Neuronal stem cell (in vitro differentiated cells): ENCODE data around the gene CACNG4.

Source experiments
- DNase-seq: peaks from one replicate; pipeline ENCODE4 v3.0.0-alpha.2; 2013; ENCODE audit warnings: low spot score
- H2AFZ ChIP-seq: one replicate; pipeline ENCODE4 v1.6.1; 2013; ENCODE audit warnings: mild to moderate bottlenecking, low read length, inconsistent platforms
- H2AK5ac ChIP-seq: 2 replicates; pipeline ENCODE4 v1.6.1; 2013; ENCODE audit warnings: low read depth, mild to moderate bottlenecking, inconsistent platforms, low read length, moderate library complexity, mixed read lengths
- H2BK120ac ChIP-seq: 2 replicates; pipeline ENCODE4 v1.6.1; 2013; ENCODE audit warnings: low read depth, mild to moderate bottlenecking, inconsistent platforms, low read length, moderate library complexity, mixed read lengths
- H2BK12ac ChIP-seq: one replicate; pipeline ENCODE4 v1.6.1; 2013; ENCODE audit warnings: low read length, inconsistent platforms
- H2BK15ac ChIP-seq: 2 replicates; pipeline ENCODE4 v1.6.1; 2013; ENCODE audit warnings: mild to moderate bottlenecking, low read length, inconsistent platforms, mixed read lengths
- H2BK5ac ChIP-seq: one replicate; pipeline ENCODE4 v1.6.1; 2013; ENCODE audit warnings: inconsistent platforms, mild to moderate bottlenecking, low read length, moderate library complexity
- H3K14ac ChIP-seq: one replicate; pipeline ENCODE4 v1.6.1; 2013; ENCODE audit warnings: low read length, inconsistent platforms
- H3K18ac ChIP-seq: 2 replicates; pipeline ENCODE4 v1.6.1; 2013; ENCODE audit warnings: low read length, inconsistent platforms
- H3K23ac ChIP-seq: 2 replicates; pipeline ENCODE4 v1.6.1; 2013; ENCODE audit warnings: low read depth, mild to moderate bottlenecking, mixed read lengths, low read length, inconsistent platforms; ENCODE audit not compliant: poor library complexity
- H3K27ac ChIP-seq: replicated peaks from 3 replicates; pipeline ENCODE4 v1.5.1; 2013; ENCODE audit warnings: low read length, inconsistent platforms
- H3K27me3 ChIP-seq, 3 experiments: 2 replicates each; pipeline ENCODE4 v1.6.1; 2013; ENCODE audit warnings: low read length in 3 of 3, mild to moderate bottlenecking in 2 of 3, inconsistent platforms in 1 of 3, low read depth in 1 of 3, mixed read lengths in 1 of 3, moderate library complexity in 1 of 3; ENCODE audit not compliant: control insufficient read depth in 3 of 3, insufficient read depth in 3 of 3
- H3K36me3 ChIP-seq, 2 donors: replicated peaks in 1 of 2; 2 replicates each; pipeline ENCODE4 v1.6.1; 2013; ENCODE audit warnings: low read length in 2 of 2; ENCODE audit not compliant: control insufficient read depth in 2 of 2, insufficient read depth in 2 of 2
- H3K4ac ChIP-seq: 2 replicates; pipeline ENCODE4 v1.6.1; 2013; ENCODE audit warnings: inconsistent platforms, mild to moderate bottlenecking, low read length, moderate library complexity
- H3K4me1 ChIP-seq, 2 donors: 1 replicate in 1 of 2; 2 replicates in 1 of 2; pipeline ENCODE4 v1.6.1; 2013; ENCODE audit warnings: low read length in 2 of 2, low read depth in 1 of 2; ENCODE audit not compliant: control insufficient read depth in 2 of 2, insufficient read depth in 1 of 2
- H3K4me2 ChIP-seq: one replicate; pipeline ENCODE4 v1.6.1; 2013; ENCODE audit warnings: mild to moderate bottlenecking, low read length, inconsistent platforms; ENCODE audit not compliant: insufficient read depth, poor library complexity, severe bottlenecking
- H3K4me3 ChIP-seq, 2 donors: 2 replicates each; pipeline ENCODE4 v1.5.1; 2013; ENCODE audit warnings: low read length in 2 of 2, mild to moderate bottlenecking in 2 of 2, inconsistent platforms in 1 of 2, moderate library complexity in 1 of 2
- H3K79me1 ChIP-seq: one replicate; pipeline ENCODE4 v1.6.1; 2013; ENCODE audit warnings: low read depth, mild to moderate bottlenecking, inconsistent platforms, low read length, moderate library complexity
- H3K9ac ChIP-seq: one replicate; pipeline ENCODE4 v1.6.1; 2013; ENCODE audit warnings: mild to moderate bottlenecking, low read depth, low read length, inconsistent platforms; ENCODE audit not compliant: poor library complexity
- H3K9me3 ChIP-seq, 2 donors: replicated peaks in 1 of 2; 2 replicates each; pipeline versions ENCODE3 to v1.6.1; 2013; ENCODE audit warnings: low read length in 2 of 2, mild to moderate bottlenecking in 2 of 2, inconsistent platforms in 1 of 2, low read depth in 1 of 2, mixed read lengths in 1 of 2, moderate library complexity in 1 of 2; ENCODE audit not compliant: control insufficient read depth in 2 of 2, insufficient read depth in 1 of 2
- H4K8ac ChIP-seq: one replicate; pipeline ENCODE4 v1.6.1; 2013; ENCODE audit warnings: low read depth, mild to moderate bottlenecking, inconsistent platforms, low read length, moderate library complexity
- H4K91ac ChIP-seq: one replicate; pipeline ENCODE4 v1.6.1; 2013; ENCODE audit warnings: low read length, low read depth, mild to moderate bottlenecking, inconsistent platforms; ENCODE audit not compliant: poor library complexity
- WGBS, 2 donors: extraction: QIAGEN DNeasy Blood & Tissue Kit; methylation state at CpG; one replicate each; pipeline ENCODE4 v1.1.7; 2013; ENCODE audit warnings: missing lambda C conversion rate in 2 of 2, mixed read lengths in 1 of 2; ENCODE audit not compliant: insufficient read length in 2 of 2, insufficient replicate concordance in 1 of 2; ENCODE audit errors: extremely low coverage in 2 of 2; 5-methylcytosine and 5-hydroxymethylcytosine counted together

Gene CACNG4

DNA sequence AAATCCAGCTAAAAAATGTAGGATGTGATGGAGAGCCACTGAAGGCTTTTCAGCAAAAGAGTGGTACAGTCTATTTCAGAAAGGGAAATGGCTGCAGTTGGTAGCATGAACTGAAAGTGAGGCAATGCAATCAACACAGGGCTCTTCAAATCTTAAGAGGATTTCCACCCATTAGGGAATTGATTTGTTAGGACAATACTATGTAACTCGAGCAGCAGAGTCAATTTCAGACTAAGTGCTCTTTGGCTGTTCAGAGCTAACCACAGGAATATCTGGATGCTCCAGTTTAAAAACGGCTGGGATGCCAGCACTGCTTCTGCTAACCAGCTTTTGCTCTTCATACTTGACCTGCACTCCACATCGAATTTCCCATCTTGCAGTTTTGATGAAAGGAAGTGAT is 104.5 kb downstream of the CACNG4 start:
- Histone ChIP-seq H3K18ac (no peak overlapping the region), H3K4me3 (no peak overlapping the region), H3K27me3 (no peaks in the 10 kb centered on the region), H4K91ac (no peak overlapping the region), H2AK5ac (no peak overlapping the region), H3K36me3 (peaks cover 0 to 9% of the 10 kb centered on the region in 2 donors), H3K23ac (no peak overlapping the region), H3K4me1 (peaks cover 0 to 9% of the 10 kb centered on the region in 2 donors), H2BK120ac (no peak overlapping the region), H4K8ac (no peak overlapping the region), H3K14ac (no peak overlapping the region), H2BK12ac (no peak overlapping the region), H2BK15ac (no peak overlapping the region), H2AFZ (no peak overlapping the region), H3K79me1 (peaks cover 2% of the 10 kb centered on the region), H2BK5ac (no peak overlapping the region), H3K4ac (no peak overlapping the region), H3K9ac (no peak overlapping the region), H3K4me2 (no peak overlapping the region), H3K27ac (no peak overlapping the region), H3K9me3 (peaks cover 2 to 10% of the 10 kb centered on the region in 2 donors)
- DNase-seq = no peak
- WGBS, 2 donors = no CpG with 5 or more reads among the region's 3 CpGs

DNA sequence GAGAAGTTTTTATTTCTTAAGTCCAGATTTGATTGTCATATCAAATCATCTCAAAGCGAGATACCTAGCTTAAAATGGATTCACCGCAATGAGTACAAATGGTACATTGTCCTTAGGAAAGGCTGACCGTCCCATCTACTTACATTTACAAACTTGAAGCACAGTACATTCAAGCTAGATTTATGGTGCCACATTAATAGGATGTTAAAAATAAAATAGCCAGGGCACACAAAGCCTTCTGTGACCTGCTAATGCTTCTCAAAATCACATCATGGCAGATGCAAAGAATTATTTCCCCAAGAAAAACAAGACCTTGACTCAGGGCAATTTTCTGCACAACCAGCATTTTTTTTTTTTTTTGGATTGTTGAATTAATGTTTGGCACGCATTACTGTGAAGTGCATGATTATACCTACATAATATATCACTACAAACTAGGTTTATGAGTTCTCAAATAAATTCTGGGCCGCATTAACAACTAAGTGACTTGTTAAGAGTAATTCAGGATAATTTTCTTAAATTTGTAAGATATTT is 105.2 kb downstream of the CACNG4 start:
- no peak overlapping the region for H2BK120ac ChIP-seq
- no peak overlapping the region for H3K23ac ChIP-seq
- H3K18ac ChIP-seq = no peak overlapping the region
- no peaks in the 10 kb centered on the region for H3K27me3 ChIP-seq
- H2AFZ ChIP-seq = no peak overlapping the region
- peaks cover 2 to 10% of the 10 kb centered on the region in 2 donors for H3K9me3 ChIP-seq
- H3K27ac ChIP-seq = no peak overlapping the region
- H4K8ac ChIP-seq = no peak overlapping the region
- H4K91ac ChIP-seq = no peak overlapping the region
- peaks cover 2% of the 10 kb centered on the region for H3K79me1 ChIP-seq
- H3K14ac ChIP-seq = no peak overlapping the region
- H2AK5ac ChIP-seq = no peak overlapping the region
- no peak overlapping the region for H3K9ac ChIP-seq
- DNase-seq = no peak
- no peak overlapping the region for H2BK5ac ChIP-seq
- H3K36me3 ChIP-seq = peaks cover 0 to 12% of the 10 kb centered on the region in 2 donors
- no peak overlapping the region for H3K4me3 ChIP-seq
- no peak overlapping the region for H3K4ac ChIP-seq
- no peak overlapping the region for H3K4me2 ChIP-seq
- no peak overlapping the region for H2BK15ac ChIP-seq
- no peak overlapping the region for H2BK12ac ChIP-seq
- WGBS, 2 donors = no CpG with 5 or more reads among the region's 5 CpGs
- peaks cover 0 to 9% of the 10 kb centered on the region in 2 donors for H3K4me1 ChIP-seq

DNA sequence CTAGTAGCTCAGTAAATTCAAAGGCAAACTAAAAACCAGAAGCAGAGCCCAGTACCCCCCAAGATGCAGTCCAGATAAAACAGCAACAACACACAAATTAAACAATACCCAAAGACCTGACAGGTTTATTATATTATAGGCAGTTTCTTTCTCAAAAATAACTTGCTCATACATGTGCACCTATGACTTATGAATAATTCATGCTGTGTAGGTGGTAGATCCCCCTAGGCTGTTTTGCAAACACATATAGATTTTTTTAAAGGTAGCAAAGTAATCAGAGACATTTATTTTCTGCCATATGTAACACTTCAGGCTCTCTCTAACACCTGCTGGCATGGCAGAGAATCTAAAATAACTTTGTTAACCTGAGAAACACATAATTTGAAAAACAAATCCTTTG is 107.1 kb downstream of the CACNG4 start:
- H3K79me1 ChIP-seq = peaks cover 2% of the 10 kb centered on the region
- H3K14ac ChIP-seq = no peak overlapping the region
- no peak overlapping the region for H3K23ac ChIP-seq
- H2AFZ ChIP-seq = no peak overlapping the region
- no peak overlapping the region for H2BK120ac ChIP-seq
- H3K36me3 ChIP-seq = peaks cover 0 to 18% of the 10 kb centered on the region in 2 donors
- no peak overlapping the region for H3K9ac ChIP-seq
- peaks cover 0 to 9% of the 10 kb centered on the region in 2 donors for H3K4me1 ChIP-seq
- H3K27ac ChIP-seq = no peak overlapping the region
- no peak overlapping the region for H3K4me2 ChIP-seq
- H2BK15ac ChIP-seq = no peak overlapping the region
- peaks cover 2 to 10% of the 10 kb centered on the region in 2 donors for H3K9me3 ChIP-seq
- H2AK5ac ChIP-seq = no peak overlapping the region
- no peak overlapping the region for H4K8ac ChIP-seq
- no peaks in the 10 kb centered on the region for H3K27me3 ChIP-seq
- no peak overlapping the region for H3K18ac ChIP-seq
- DNase-seq = no peak
- no peak overlapping the region for H2BK12ac ChIP-seq
- no peak overlapping the region for H4K91ac ChIP-seq
- no peak overlapping the region for H2BK5ac ChIP-seq
- no peak overlapping the region for H3K4ac ChIP-seq
- no peak overlapping the region for H3K4me3 ChIP-seq

DNA sequence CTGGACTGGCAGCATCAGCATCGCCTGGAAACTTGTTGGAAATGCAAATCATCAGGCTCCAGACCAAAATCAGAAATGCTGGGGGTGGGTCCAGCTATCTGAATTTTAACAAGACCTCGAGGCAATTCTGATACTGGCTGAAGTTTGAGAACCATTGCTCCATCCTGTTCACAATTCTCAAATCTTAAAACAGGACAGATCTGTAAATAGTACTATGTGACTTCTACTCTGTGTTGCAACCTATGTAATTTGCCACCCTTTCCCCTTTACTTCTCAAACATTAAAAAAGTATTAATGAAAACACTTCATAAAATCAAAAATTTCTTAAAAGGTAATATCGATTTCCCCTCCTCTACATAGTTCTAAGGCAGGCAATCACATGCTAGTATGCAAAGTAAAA is 108.4 kb downstream of the CACNG4 start:
- no peak overlapping the region for H2BK120ac ChIP-seq
- H3K9ac ChIP-seq = no peak overlapping the region
- H3K27ac ChIP-seq = no peak overlapping the region
- H3K23ac ChIP-seq = no peak overlapping the region
- H2AK5ac ChIP-seq = no peak overlapping the region
- H4K91ac ChIP-seq = no peak overlapping the region
- no peak overlapping the region for H3K18ac ChIP-seq
- no peak overlapping the region for H4K8ac ChIP-seq
- no peak overlapping the region for H2BK5ac ChIP-seq
- no peak overlapping the region for H3K4me2 ChIP-seq
- H3K14ac ChIP-seq = no peak overlapping the region
- H3K4me3 ChIP-seq = no peak overlapping the region
- no peak overlapping the region for H2BK15ac ChIP-seq
- H2AFZ ChIP-seq = no peak overlapping the region
- peaks cover 2 to 10% of the 10 kb centered on the region in 2 donors for H3K9me3 ChIP-seq
- peaks cover 2% of the 10 kb centered on the region for H3K79me1 ChIP-seq
- peaks cover 0 to 9% of the 10 kb centered on the region in 2 donors for H3K4me1 ChIP-seq
- no CpG with 5 or more reads among the region's 3 CpGs for WGBS, 2 donors
- no peak overlapping the region for H2BK12ac ChIP-seq
- DNase-seq = no peak
- H3K27me3 ChIP-seq = no peaks in the 10 kb centered on the region
- H3K36me3 ChIP-seq = peaks cover 0 to 29% of the 10 kb centered on the region in 2 donors
- H3K4ac ChIP-seq = no peak overlapping the region
